ENCODE measurements around the gene EEIG2.
"Not testable (repeated sequence)": the region's sequence is repeated elsewhere in the genome, so short reads cannot be mapped to it uniquely, and the experiment has no call there.

The EEIG2 gene

GRCh38 chr1:108540977-108541376 lies 18.9 kb upstream of the EEIG2 start:
- H3K4me3 ChIP-seq (ENCODE audit: low read depth, low read length) = no peak overlapping the region
- no peak for DNase-seq (ENCODE audit: low read depth)
- TF ChIP-seq POLR2A (IDR thresholded peaks at IDR 0.05; ENCODE audit: extremely low read depth, insufficient read length) = no peak
- TF ChIP-seq CTCF (IDR thresholded peaks at IDR 0.05; ENCODE audit: low read depth, low read length) = no peak
- TF ChIP-seq MYC (IDR thresholded peaks at IDR 0.05; ENCODE audit: low read depth, low read length) = no peak
- TF ChIP-seq, protein P1, sequence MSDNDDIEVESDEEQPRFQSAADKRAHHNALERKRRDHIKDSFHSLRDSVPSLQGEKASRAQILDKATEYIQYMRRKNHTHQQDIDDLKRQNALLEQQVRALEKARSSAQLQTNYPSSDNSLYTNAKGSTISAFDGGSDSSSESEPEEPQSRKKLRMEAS (IDR thresholded peaks at IDR 0.05; ENCODE audit: low read depth, low read length) = no peak

DNA sequence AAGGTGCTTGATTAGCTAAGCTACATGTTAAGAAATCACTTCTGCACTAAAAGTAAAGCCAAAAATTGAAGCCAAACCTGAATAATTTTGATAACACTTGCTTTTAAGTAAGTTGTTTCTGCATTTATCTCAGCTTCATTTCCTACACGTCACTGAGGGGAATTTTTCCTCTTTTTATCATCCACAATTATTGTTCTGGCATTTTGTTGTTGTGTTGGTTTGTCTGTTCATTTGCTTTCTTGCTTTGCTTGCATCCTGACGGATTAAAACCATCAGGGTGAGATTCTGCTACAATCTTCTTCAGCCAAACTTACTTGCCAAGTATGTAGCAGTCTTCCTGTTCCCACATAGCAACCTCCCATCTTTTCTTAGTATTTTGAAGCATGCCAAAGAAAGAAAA lies 18.0 kb upstream of the EEIG2 start:
- TF ChIP-seq CTCF (IDR thresholded peaks at IDR 0.05; ENCODE audit: low read depth, low read length) (no peak), MYC (IDR thresholded peaks at IDR 0.05; ENCODE audit: low read depth, low read length) (no peak), POLR2A (IDR thresholded peaks at IDR 0.05; ENCODE audit: extremely low read depth, insufficient read length) (no peak)
- TF ChIP-seq, protein P1 (IDR thresholded peaks at IDR 0.05; ENCODE audit: low read depth, low read length) = no peak
- H3K4me3 ChIP-seq (ENCODE audit: low read depth, low read length) = no peak overlapping the region
- no peak for DNase-seq (ENCODE audit: low read depth)

DNA sequence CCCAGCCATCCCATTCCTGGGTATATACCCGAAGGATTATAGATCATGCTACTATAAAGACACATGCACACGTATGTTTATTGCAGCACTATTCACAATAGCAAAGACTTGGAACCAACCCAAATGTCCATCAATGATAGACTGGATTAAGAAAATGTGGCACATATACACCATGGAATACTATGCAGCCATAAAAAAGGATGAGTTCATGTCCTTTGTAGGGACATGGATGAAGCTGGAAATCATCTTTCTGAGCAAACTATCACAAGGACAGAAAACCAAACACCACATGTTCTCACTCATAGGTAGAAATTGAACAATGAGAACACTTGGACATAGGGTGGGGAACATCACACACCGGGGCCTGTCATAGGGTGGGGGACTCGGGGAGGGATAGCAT lies 12.4 kb upstream of the EEIG2 start:
- H3K4me3 ChIP-seq (ENCODE audit: low read depth, low read length); DNase-seq (ENCODE audit: low read depth): not testable (repeated sequence)

- no peak overlapping the region for H3K4me3 ChIP-seq (ENCODE audit: low read depth, low read length)
- TF ChIP-seq POLR2A (IDR thresholded peaks at IDR 0.05; ENCODE audit: extremely low read depth, insufficient read length) = no peak
- DNase-seq (ENCODE audit: low read depth) = peak; percentile 28
Measured at GRCh38 chr1:108551137-108551862, 8.6 kb upstream of the EEIG2 start.

- TF ChIP-seq CTCF (IDR thresholded peaks at IDR 0.05; ENCODE audit: low read depth, low read length) = no peak
- no peak for TF ChIP-seq MYC (IDR thresholded peaks at IDR 0.05; ENCODE audit: low read depth, low read length)
- TF ChIP-seq, protein P1 (IDR thresholded peaks at IDR 0.05; ENCODE audit: low read depth, low read length) = no peak
- TF ChIP-seq POLR2A (IDR thresholded peaks at IDR 0.05; ENCODE audit: extremely low read depth, insufficient read length) = no peak
- no peak overlapping the region for H3K4me3 ChIP-seq (ENCODE audit: low read depth, low read length)
- DNase-seq (ENCODE audit: low read depth) = no peak
Measured at GRCh38 chr1:108553905-108554304, 6.0 kb upstream of the EEIG2 start.

DNA sequence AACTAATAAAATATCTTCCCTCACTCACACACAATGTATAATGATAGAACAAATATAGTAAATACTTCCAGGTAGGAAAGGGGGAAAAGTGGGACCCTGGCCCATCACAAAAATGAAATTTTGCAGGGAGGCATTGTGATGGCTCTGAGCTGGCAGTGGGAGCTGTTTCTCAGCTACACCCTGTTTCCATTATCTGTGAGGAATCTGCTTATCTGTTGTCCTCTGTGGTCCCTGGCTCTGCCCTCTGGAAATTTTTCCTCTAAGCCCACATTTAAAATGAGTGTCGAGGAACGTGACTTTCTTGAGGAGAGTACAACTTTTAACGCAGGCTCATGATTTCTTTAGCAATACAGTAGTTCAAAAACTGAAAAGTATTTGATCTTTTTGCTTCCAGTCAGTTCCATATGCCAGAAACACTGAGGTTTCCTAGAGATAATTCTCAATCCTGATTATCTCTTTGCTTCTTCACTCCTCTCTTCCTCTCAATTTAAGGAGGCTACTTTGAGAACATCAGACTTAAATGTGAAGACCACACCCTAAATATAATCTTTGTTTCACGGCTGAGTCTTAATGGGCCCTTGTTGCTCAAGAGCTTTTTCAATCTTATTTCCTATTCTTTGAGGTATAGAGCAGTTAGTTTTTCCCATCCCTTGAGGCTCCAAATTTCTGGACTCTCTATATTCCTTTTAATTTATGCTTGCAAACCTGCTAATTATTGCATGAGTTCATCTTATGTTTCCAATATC lies 5.0 kb upstream of the EEIG2 start:
- H3K4me3 ChIP-seq (ENCODE audit: low read depth, low read length) = no peak overlapping the region
- DNase-seq (ENCODE audit: low read depth) = no peak
- TF ChIP-seq, protein P1 (IDR thresholded peaks at IDR 0.05; ENCODE audit: low read depth, low read length) = no peak
- TF ChIP-seq MYC (IDR thresholded peaks at IDR 0.05; ENCODE audit: low read depth, low read length) (no peak), POLR2A (IDR thresholded peaks at IDR 0.05; ENCODE audit: extremely low read depth, insufficient read length) (no peak), CTCF (IDR thresholded peaks at IDR 0.05; ENCODE audit: low read depth, low read length) (no peak)

Data from NB4 (cell line).